Measurements from ENCODE around the gene RTCB.

- TF ChIP-seq ZFP91 (CRISPR knock-in tag; IDR thresholded peaks at IDR 0.05; ENCODE audit: borderline replicate concordance) (no peak), ZNF776 (CRISPR knock-in tag; IDR thresholded peaks at IDR 0.05) (no peak), KMT2A (CRISPR knock-in tag; IDR thresholded peaks at IDR 0.05) (no peak), POLR2A (IDR thresholded peaks at IDR 0.05; ENCODE audit: insufficient read depth in 1 of 2, low read depth in 2 of 2, low read length in 2 of 2) (no peak), JUNB (CRISPR knock-in tag; IDR thresholded peaks at IDR 0.05; ENCODE audit: borderline replicate concordance) (no peak)
These were observed 9.4 kb upstream of the RTCB start for GRCh38 chr22:32421484-32421883.
